Right atrium auricular region (tissue), 2 donors: Measurements from ENCODE around the gene RPTN. TPM values are rescaled to one million over a fixed set of nuclear protein-coding genes. Genes with fewer than 3 reads are reported as not detected.

Source experiments
- DNase-seq: peaks from one replicate; pipeline ENCODE4 v3.0.0-alpha.2; 2019; ENCODE audit warnings: low spot score
- H3K27ac ChIP-seq, 2 donors: fragments of 200-600 bp; sonication (generic); 1 replicate in 1 of 2; 2 replicates in 1 of 2; pipeline ENCODE4 v1.5.1; 2016 to 2019
- H3K27me3 ChIP-seq, 2 donors: fragments of 200-600 bp; sonication (generic); one replicate each; pipeline versions ENCODE4 v1.5.1 to v1.6.0; 2017 to 2019
- H3K36me3 ChIP-seq: fragments of 200-600 bp; sonication (generic); one replicate; pipeline ENCODE4 v1.5.1; 2016
- H3K4me1 ChIP-seq, 2 donors: fragments of 200-600 bp; sonication (generic); one replicate each; pipeline versions ENCODE4 v1.5.1 to v1.6.0; 2017 to 2019
- H3K4me3 ChIP-seq, 2 donors: fragments of 200-600 bp; sonication (generic); 1 replicate in 1 of 2; 2 replicates in 1 of 2; pipeline ENCODE4 v1.5.1; 2017 to 2019; ENCODE audit warnings: mild to moderate bottlenecking in 1 of 2, moderate library complexity in 1 of 2
- H3K9me3 ChIP-seq, 2 donors: fragments of 200-600 bp; sonication (generic); one replicate each; pipeline ENCODE4 v1.5.1; 2019
- CTCF ChIP-seq, 2 donors: fragments of 200-600 bp; sonication (generic); IDR thresholded peaks; one replicate each; pipeline ENCODE4 v1.5.1; 2019; ENCODE audit warnings: antibody characterized with exemption in 2 of 2
- total RNA-seq, 2 donors: library from RNA; depleted of rRNA; stranded (reverse); fragments of >200 nt; gene quantifications; one replicate each; pipeline ENCODE4 v1.1.0, GENCODE V29; 2016

The RPTN gene
- total RNA-seq, 2 donors from 2014 or later: not detected

- Histone ChIP-seq H3K36me3 (no peaks in the 10 kb centered on the region), H3K4me1 (peaks cover 0 to 54% of the 10 kb centered on the region in 2 donors)
- no peak for DNase-seq
Measured at GRCh38 chr1:152108882-152109222, 50.2 kb downstream of the RPTN start.

DNA sequence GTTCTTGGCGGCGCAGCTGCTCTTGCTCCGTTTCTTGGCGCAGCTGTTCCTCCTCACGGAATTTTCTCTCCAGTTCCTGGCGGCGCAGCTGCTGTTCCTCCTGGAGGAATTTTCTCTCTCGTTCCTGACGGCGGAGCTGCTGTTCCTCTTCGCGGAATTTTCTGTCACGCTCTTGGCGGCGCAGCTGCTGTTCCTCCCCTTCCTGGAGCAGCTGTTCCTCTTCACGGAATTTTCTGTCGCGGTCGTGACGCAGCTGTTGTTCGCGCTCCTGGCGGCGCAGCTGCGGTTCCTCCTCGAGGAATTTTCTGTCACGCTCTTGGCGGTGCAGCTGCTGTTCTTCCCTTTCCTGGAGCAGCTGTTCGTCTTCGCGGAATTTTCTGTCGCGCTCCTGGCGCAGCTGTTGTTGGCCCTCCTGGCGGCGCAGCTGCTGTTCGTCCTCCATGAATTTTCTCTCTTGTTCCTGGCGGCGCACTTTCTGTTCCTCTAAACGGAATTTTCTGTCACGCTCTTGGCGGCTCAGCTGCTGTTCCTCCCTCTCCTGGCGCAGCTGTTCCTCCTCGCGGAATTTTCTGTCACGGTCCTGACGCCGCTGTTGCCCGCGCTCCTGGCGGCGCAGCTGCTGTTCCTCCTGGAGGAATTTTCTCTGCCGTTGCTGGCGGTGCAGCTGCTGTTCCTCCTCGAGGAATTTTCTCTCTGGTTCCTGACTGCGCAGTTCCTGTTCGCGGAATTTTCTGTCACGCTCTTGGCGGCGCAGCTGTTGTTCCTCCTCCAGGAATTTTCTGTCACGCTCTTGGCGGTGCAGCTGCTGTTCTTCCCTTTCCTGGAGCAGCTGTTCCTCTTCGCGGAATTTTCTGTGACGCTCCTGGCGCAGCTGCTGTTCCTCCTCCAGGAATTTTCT lies 50.8 kb downstream of the RPTN start:
- Histone ChIP-seq H3K4me3 (peak overlapping the region in 1 of 2 donors; percentile 28), H3K27me3 (peaks cover 34 to 37% of the 10 kb centered on the region in 2 donors), H3K9me3 (peaks cover 0 to 25% of the 10 kb centered on the region in 2 donors), H3K27ac (no peak overlapping the region), H3K36me3 (no peaks in the 10 kb centered on the region), H3K4me1 (peaks cover 0 to 54% of the 10 kb centered on the region in 2 donors)
- DNase-seq: no peak
- TF ChIP-seq CTCF (IDR thresholded peaks at IDR 0.05): no peak

More at GRCh38 chr1:152108882-152109222, 50.2 kb downstream of the RPTN start:
- H3K27me3 ChIP-seq: peaks cover 37 to 40% of the 10 kb centered on the region in 2 donors
- peak overlapping the region in 1 of 2 donors; percentile 28 for H3K4me3 ChIP-seq
- H3K9me3 ChIP-seq: peaks cover 0 to 25% of the 10 kb centered on the region in 2 donors
- TF ChIP-seq CTCF (IDR thresholded peaks at IDR 0.05): no peak
- H3K27ac ChIP-seq: no peak overlapping the region

DNA sequence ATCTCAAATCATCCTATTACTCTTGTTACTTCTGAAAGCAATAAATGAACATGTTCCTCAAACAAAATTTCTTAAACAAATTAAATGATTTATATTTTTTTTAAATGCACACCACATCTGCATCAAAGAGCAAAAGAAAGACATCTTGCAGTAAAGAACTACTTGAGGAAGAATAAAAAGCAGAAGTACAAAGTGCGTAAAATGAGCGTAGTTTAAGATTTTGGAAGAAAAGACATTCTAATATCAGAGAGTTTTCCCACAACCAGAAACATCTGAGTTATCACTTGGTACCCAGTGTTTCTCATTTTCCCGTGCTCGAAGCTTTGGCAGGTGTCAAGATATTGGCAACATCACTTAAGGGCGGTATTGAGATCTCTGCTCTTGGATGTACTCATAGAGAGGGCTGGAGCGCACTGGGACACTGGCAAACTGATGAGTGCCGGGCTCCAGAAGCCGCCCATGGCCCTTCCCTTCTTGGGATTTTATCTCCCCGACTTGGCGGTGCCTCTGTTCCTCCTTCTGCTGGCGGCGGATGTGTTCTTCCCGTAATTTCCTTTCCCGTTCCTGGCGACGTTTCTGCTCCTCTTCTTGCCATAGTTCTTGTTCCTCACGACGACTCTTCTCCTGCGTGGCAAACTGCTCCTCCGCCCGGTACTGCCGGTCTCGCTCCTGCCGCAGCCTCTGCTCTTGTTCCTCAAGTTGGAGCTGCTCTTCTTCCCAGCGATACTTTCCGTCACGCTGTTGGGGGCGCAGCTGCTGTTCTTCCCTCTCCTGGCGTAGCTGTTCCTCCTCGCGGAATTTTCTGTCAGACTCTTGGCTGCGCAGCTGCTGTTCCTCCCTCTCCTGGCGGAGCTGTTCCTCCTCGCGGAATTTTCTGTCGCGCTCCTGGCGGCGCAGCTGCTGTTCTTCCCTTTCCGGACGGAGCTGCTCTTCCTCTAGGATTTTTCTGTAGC lies 51.7 kb downstream of the RPTN start:
- no peak overlapping the region for H3K27ac ChIP-seq
- peaks cover 24 to 33% of the 10 kb centered on the region in 2 donors for H3K27me3 ChIP-seq
- peaks cover 0 to 48% of the 10 kb centered on the region in 2 donors for H3K4me1 ChIP-seq
- peak overlapping the region in 1 of 2 donors; percentile 28 for H3K4me3 ChIP-seq
- peaks cover 0 to 25% of the 10 kb centered on the region in 2 donors for H3K9me3 ChIP-seq
- DNase-seq: no peak
- no peak for TF ChIP-seq CTCF (IDR thresholded peaks at IDR 0.05)
- no peaks in the 10 kb centered on the region for H3K36me3 ChIP-seq

DNA sequence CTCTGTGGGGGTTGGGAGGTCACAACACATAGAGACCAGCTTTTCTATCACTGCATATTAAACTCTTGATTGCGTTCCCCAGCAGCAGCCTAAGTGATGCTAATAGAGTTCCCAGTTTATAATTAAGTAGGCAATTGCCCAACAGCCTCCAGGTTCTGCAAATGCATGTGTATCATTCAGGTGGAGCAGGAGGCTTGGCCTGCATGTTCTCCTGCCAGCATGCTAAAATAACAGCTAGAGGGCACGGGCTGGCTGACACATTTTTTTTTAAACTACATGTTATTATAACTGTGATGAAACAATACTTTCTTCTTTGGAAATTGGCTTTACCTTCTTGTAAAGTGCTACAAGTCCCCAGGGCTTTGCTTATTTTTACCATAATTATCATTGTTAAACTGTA lies 54.2 kb downstream of the RPTN start:
- no peak overlapping the region for H3K27ac ChIP-seq
- TF ChIP-seq CTCF (IDR thresholded peaks at IDR 0.05): no peak
- H3K36me3 ChIP-seq: no peaks in the 10 kb centered on the region
- DNase-seq: no peak
- peaks cover 24 to 32% of the 10 kb centered on the region in 2 donors for H3K27me3 ChIP-seq
- peaks cover 0 to 24% of the 10 kb centered on the region in 2 donors for H3K4me1 ChIP-seq
- peaks cover 0 to 25% of the 10 kb centered on the region in 2 donors for H3K9me3 ChIP-seq
- H3K4me3 ChIP-seq: no peak overlapping the region

Other genes starting within 250 kb of the RPTN start
- 10 to 100 TPM; 18.5 to 23.1 TPM for gene THEM4, start 249.7 kb downstream of the RPTN start, total RNA-seq
- 100 to 1,000 TPM in 1 of 2 donors, 10 to 100 TPM in 1; 75.2 to 116 TPM for gene S100A10, start 165.4 kb downstream of the RPTN start, total RNA-seq
- gene S100A11, start 122.2 kb downstream of the RPTN start, total RNA-seq: 100 to 1,000 TPM in 1 of 2 donors, 10 to 100 TPM in 1; 59.0 to 172 TPM
- not detected for gene TCHHL1, start 70.2 kb downstream of the RPTN start, total RNA-seq
- gene TCHH, start 43.8 kb downstream of the RPTN start, total RNA-seq: under 1 TPM; 0.04 to 0.12 TPM
- gene HRNR, start 65.0 kb upstream of the RPTN start, total RNA-seq: not detected
- gene FLG, start 166.0 kb upstream of the RPTN start, total RNA-seq: not detected
- gene FLG2, start 200.8 kb upstream of the RPTN start, total RNA-seq: not detected